HepG2 (cell line): ENCODE results near the gene PIGZ. TPM values are rescaled to one million over a fixed set of nuclear protein-coding genes. Genes with fewer than 3 reads are reported as not detected.

ENCODE experiments used
- ATAC-seq: fragments of 200-7000 bp; cut with Tn5 transposase; 3 replicates; pipeline ENCODE4 v1.9.1; 2020; ENCODE audit warnings: mild to moderate bottlenecking, moderate library complexity
- BruUV-seq: library from RNA; stranded (reverse); fragments of 400-500 nt; replicated peaks from 2 replicates; lab custom pipeline; 2021; lab: Mats Ljungman, UMichigan
- CTCF ChIA-PET: fragments of 300-600 bp; formaldehyde crosslinking; extraction: SDS; loops from one replicate; lab custom pipeline; 2021; ENCODE audit warnings: low total read pairs, inconsistent platforms, low intra/inter-chr PET ratio; lab: Yijun Ruan, JAX
- POLR2A ChIA-PET: fragments of 350-600 bp; sonication (Branson Sonifier 250); formaldehyde crosslinking; loops from one replicate; lab custom pipeline; 2020; ENCODE audit warnings: antibody characterized with exemption, inconsistent platforms; lab: Yijun Ruan, JAX
- DNase-seq: peaks from one replicate; pipeline ENCODE4 v3.0.0-alpha.2; 2015; ENCODE audit warnings: low spot score
- FAIRE-seq: peaks from 3 replicates; lab custom pipeline; 2011; peaks lifted over from hg19 to GRCh38; lab: Jason Lieb, UNC
- H2AFZ ChIP-seq: one replicate; pipeline ENCODE4 v1.6.1; 2011; ENCODE audit warnings: low read length, inconsistent platforms
- H3K27ac ChIP-seq: fragments of 300-600 bp; 3 replicates; pipeline ENCODE4 v1.8.0; 2011; ENCODE audit warnings: mixed run types, mild to moderate bottlenecking, mixed read lengths, low read length, inconsistent platforms; ENCODE audit not compliant: insufficient read depth; ENCODE audit errors: extremely low read length
- H3K27me3 ChIP-seq, 2 experiments: fragments of 200-600 bp in 1 of 2; 2 replicates in 1 of 2; 3 replicates in 1 of 2; pipeline versions ENCODE4 v1.6.0 to v1.8.0; 2011; ENCODE audit warnings: low read length in 2 of 2, mild to moderate bottlenecking in 2 of 2, moderate library complexity in 2 of 2, inconsistent platforms in 1 of 2; ENCODE audit not compliant: insufficient read depth in 2 of 2, control insufficient read depth in 1 of 2
- H3K36me3 ChIP-seq, 2 experiments: fragments of 200-600 bp in 1 of 2; replicated peaks in 1 of 2; 2 replicates in 1 of 2; 3 replicates in 1 of 2; pipeline versions ENCODE4 v1.5.1 to v1.8.0; 2011; ENCODE audit warnings: low read length in 2 of 2, inconsistent platforms in 1 of 2; ENCODE audit not compliant: insufficient read depth in 2 of 2, control insufficient read depth in 1 of 2
- H3K4me1 ChIP-seq: 2 replicates; pipeline ENCODE4 v1.5.1; 2012; ENCODE audit warnings: low read length, inconsistent platforms; ENCODE audit not compliant: insufficient read depth
- H3K4me2 ChIP-seq: 2 replicates; pipeline ENCODE4 v1.6.0; 2011; ENCODE audit warnings: low read depth, low read length, inconsistent platforms
- H3K4me3 ChIP-seq, 3 experiments: fragments of 200-600 bp in 1 of 3; sonication (generic), shearing (Covaris generic) in 1 of 3; replicated peaks in 1 of 3; 2 replicates each; pipeline ENCODE4 v1.5.1; 2011 to 2016; ENCODE audit warnings: low read length in 3 of 3, inconsistent platforms in 2 of 3, low read depth in 2 of 3, mild to moderate bottlenecking in 2 of 3, control low read depth in 1 of 3, mixed read lengths in 1 of 3; ENCODE audit not compliant: insufficient read depth in 1 of 3
- H3K79me2 ChIP-seq: one replicate; pipeline ENCODE4 v1.6.1; 2011; ENCODE audit warnings: low read length, inconsistent platforms; ENCODE audit not compliant: insufficient read depth
- H3K9ac ChIP-seq: 2 replicates; pipeline ENCODE4 v1.6.0; 2011; ENCODE audit warnings: mild to moderate bottlenecking, low read depth, low read length, inconsistent platforms; ENCODE audit not compliant: insufficient read depth
- H3K9me3 ChIP-seq: 2 replicates; pipeline ENCODE4 v1.5.1; 2012; ENCODE audit warnings: mild to moderate bottlenecking, low read length
- H4K20me1 ChIP-seq: 2 replicates; pipeline ENCODE4 v1.6.0; 2011; ENCODE audit warnings: inconsistent platforms, mild to moderate bottlenecking, low read length, moderate library complexity; ENCODE audit not compliant: insufficient read depth
- ATF7-NPFF ChIP-seq: sonication (generic); formaldehyde crosslinking; IDR thresholded peaks from 2 replicates; pipeline ENCODE4 v1.8.1; 2023; ENCODE audit warnings: mild to moderate bottlenecking, low read depth, missing genetic modification reagents, moderate library complexity
- DPF2 ChIP-seq: sonication (generic); formaldehyde crosslinking; IDR thresholded peaks from 2 replicates; pipeline ENCODE4 v1.4.0; 2020; ENCODE audit warnings: mild to moderate bottlenecking, low read depth, missing genetic modification reagents, borderline replicate concordance
- TOPORS ChIP-seq: sonication (generic); formaldehyde crosslinking; IDR thresholded peaks from 2 replicates; pipeline ENCODE4 v1.8.0; 2023; ENCODE audit warnings: mild to moderate bottlenecking, missing genetic modification reagents
- ZNF121 ChIP-seq: sonication (generic); formaldehyde crosslinking; IDR thresholded peaks from 2 replicates; pipeline ENCODE4 v1.5.0; 2020; ENCODE audit warnings: mild to moderate bottlenecking, missing genetic modification reagents
- ZNF713 ChIP-seq: sonication (generic); formaldehyde crosslinking; IDR thresholded peaks from 2 replicates; pipeline ENCODE4 v1.4.0; 2020; ENCODE audit warnings: mild to moderate bottlenecking, missing genetic modification reagents
- WGBS: methylation state at CpG from one replicate; pipeline ENCODE4 v1.1.6; 2017; ENCODE audit warnings: low lambda C conversion rate; 5-methylcytosine and 5-hydroxymethylcytosine counted together
- in situ Hi-C: cut with HindIII; loops from 2 replicates; pipeline ENCODE4 v1.10.0; 2017; ENCODE audit warnings: low pct_unique_long_range_greater_than_20kb; ENCODE audit not compliant: extremely low pct_ligation_motif_present
- intact Hi-C: fragments of 100-400 bp; cut with micrococcal nuclease; formaldehyde crosslinking; loops from one replicate; pipeline ENCODE4 v1.10.0; 2022; ENCODE audit not compliant: unreplicated experiment
- polyA plus RNA-seq, 8 experiments: library from polyadenylated mRNA; depleted of rRNA in 3 of 8; stranded (reverse) in 7 of 8; unstranded in 1 of 8; fragments of >200 nt; fragmentation: Illumina TruSeq in 4 of 8; extraction: Trizol in 4 of 8; gene quantifications; 2 replicates each; pipeline versions ENCODE4 v1.2.1 to v1.2.3, GENCODE V29; 2011 to 2016; ENCODE audit warnings: low read depth in 4 of 8, missing spikeins in 1 of 8, mixed read lengths in 1 of 8; ENCODE audit not compliant: insufficient read depth in 1 of 8
- total RNA-seq, 5 experiments: library from RNA; depleted of rRNA; stranded (reverse); fragments of >200 nt; fragmentation: Illumina TruSeq; extraction: Trizol; gene quantifications; 2 replicates each; pipeline ENCODE4 v1.2.3, GENCODE V29; 2016; ENCODE audit warnings: low read depth in 1 of 5

The PIGZ gene
- total and polyA plus RNA-seq, 2 of the 13 experiments (the other 11 are each of a cell fraction or from before 2014, with no cell fraction given) = 4.7 to 60.5 TPM

DNA sequence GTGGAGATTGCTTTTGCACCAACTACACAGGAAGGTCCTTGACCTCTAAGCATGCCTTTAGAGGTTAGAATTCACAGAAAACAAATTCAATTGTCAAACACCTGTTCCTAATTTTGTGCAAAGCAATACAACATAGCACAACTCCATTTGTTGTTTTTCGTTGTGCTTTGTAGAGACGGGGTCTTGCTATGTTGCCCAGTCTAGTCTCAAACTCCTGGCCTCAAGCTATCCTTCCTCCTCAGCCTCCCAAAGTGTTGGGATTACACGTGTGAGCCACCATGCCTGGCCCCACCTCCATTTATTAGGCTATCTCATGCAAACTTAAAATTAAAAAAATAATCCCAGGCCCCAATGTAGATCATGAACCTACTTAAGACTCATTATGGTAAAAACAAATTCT is 32.3 kb downstream of the PIGZ start:
- Histone ChIP-seq H3K4me2 (no peak overlapping the region), H3K4me1 (peaks cover 40% of the 10 kb centered on the region), H2AFZ (no peak overlapping the region), H3K9ac (no peak overlapping the region), H3K9me3 (no peaks in the 10 kb centered on the region), H3K27me3 (no peaks in the 10 kb centered on the region; a peak in 1 of 5 replicates), H3K36me3 (peaks cover 19 to 64% of the 10 kb centered on the region in 2 experiments), H3K4me3 (no peak overlapping the region), H4K20me1 (no peaks in the 10 kb centered on the region), H3K27ac (no peak overlapping the region), H3K79me2 (peaks cover 25% of the 10 kb centered on the region)
- DNase-seq = no peak
- ChIA-PET CTCF (no interaction called here), POLR2A (no interaction called here)
- intact Hi-C loops (no loop called here), in situ Hi-C loops (no loop called here)
- WGBS = 97% methylated on average over 3 of the region's 3 CpGs
- FAIRE-seq = no peak
- ATAC-seq = no peak
- TF ChIP-seq TOPORS (CRISPR knock-in tag) (no peak), ZNF121 (CRISPR knock-in tag) (peak; percentile 93)
- BruUV-seq = TSS peak; percentile 42

DNA sequence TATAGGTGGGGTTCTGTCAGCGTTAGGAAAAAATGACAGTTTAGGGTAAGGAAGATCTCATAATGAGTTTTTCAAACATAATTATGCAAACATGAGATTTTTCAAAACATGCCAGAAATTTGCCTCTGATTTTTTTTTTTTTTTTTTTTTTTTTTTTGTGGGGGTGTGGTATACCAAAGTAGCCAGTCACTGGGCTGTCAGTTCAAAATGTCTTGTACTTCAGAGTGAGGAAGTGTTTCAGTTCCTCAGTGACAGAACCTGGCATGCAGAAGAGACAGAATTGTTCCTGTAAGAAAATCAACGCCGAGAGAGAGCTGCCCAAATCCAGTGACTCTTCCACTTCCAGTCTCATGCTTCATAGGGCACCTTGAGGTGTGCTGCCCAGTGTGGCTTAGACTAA is 36.0 kb downstream of the PIGZ start:
- DNase-seq (no peak), FAIRE-seq (no peak), ATAC-seq (no peak)
- Histone ChIP-seq H3K36me3 (peaks cover 26 to 83% of the 10 kb centered on the region in 2 experiments), H3K27ac (no peak overlapping the region), H3K27me3 (no peaks in the 10 kb centered on the region), H3K9me3 (no peaks in the 10 kb centered on the region), H3K79me2 (no peaks in the 10 kb centered on the region), H2AFZ (no peak overlapping the region), H3K9ac (no peak overlapping the region), H3K4me2 (no peak overlapping the region), H4K20me1 (no peaks in the 10 kb centered on the region), H3K4me3 (no peak overlapping the region), H3K4me1 (peaks cover 10% of the 10 kb centered on the region)
- intact Hi-C loops = no loop called here
- in situ Hi-C loops = no loop called here
- ChIA-PET POLR2A (no interaction called here), CTCF (no interaction called here)
- 95% methylated on average over 3 of the region's 3 CpGs for WGBS
- BruUV-seq = no TSS peak
- TF ChIP-seq ZNF713 (CRISPR knock-in tag) (no peak), ATF7-NPFF (CRISPR knock-in tag) (no peak), DPF2 (CRISPR knock-in tag) (no peak)
